ENCODE data around the gene GRIA3. TPM values are rescaled to one million over a fixed set of nuclear protein-coding genes. Genes with fewer than 3 reads are reported as not detected.

Gene GRIA3
- total RNA-seq, 1 experiment from 2014 or later: 1.4 TPM

GRCh38 chrX:123303429-123303828 lies 119.4 kb downstream of the GRIA3 start:
- H3K4me2 ChIP-seq (ENCODE audit: insufficient read depth, insufficient read length, low read length): no peak overlapping the region
- H3K23me2 ChIP-seq (ENCODE audit: insufficient read length, low read depth, low read length, poor library complexity, severe bottlenecking): no peaks in the 10 kb centered on the region
- peaks cover 0 to 71% of the 10 kb centered on the region in 2 experiments; a peak in 3 of 5 replicates for H3K9me3 Mint-ChIP-seq
- H4K91ac ChIP-seq (ENCODE audit: insufficient read length, low read depth, low read length): no peak overlapping the region
- no peak overlapping the region for H2BK12ac ChIP-seq (ENCODE audit: insufficient read length, low read depth, low read length)
- no peaks in the 10 kb centered on the region for H4K20me1 ChIP-seq (ENCODE audit: control insufficient read depth, insufficient read depth, insufficient read length)
- H3K4ac ChIP-seq (ENCODE audit: low read depth, low read length): no peak overlapping the region
- no peaks in the 10 kb centered on the region for H3K36me3 Mint-ChIP-seq (ENCODE audit: insufficient read depth in 1 of 3, low read depth in 3 of 3)
- no peak for DNase-seq
- no peak overlapping the region for H3K27ac Mint-ChIP-seq
- no peak overlapping the region for H4K8ac ChIP-seq (replicated peaks; ENCODE audit: insufficient read length, low read depth, low read length)
- no peak overlapping the region for H3K14ac ChIP-seq (ENCODE audit: insufficient read depth, low read length)
- no CpG with 5 or more reads among the region's 2 CpGs for WGBS (ENCODE audit: extremely low coverage, insufficient read length, low lambda C conversion rate)
- no peak overlapping the region for H2BK5ac ChIP-seq (ENCODE audit: insufficient read length, low read length)
- no peaks in the 10 kb centered on the region for H3K4me1 Mint-ChIP-seq
- no peak overlapping the region for H3K56ac ChIP-seq (ENCODE audit: insufficient read length, low read depth, low read length)
- no peaks in the 10 kb centered on the region for H3K27me3 ChIP-seq (ENCODE audit: insufficient read depth, low read length)
- H3K18ac ChIP-seq (ENCODE audit: insufficient read length, low read depth, low read length): no peak overlapping the region
- peaks cover 2% of the 10 kb centered on the region; the same call in 1 of the 2 replicates for H3K27me3 Mint-ChIP-seq (ENCODE audit: low read depth)
- H3K9me3 ChIP-seq (ENCODE audit: control insufficient read depth, low read depth, low read length): peaks cover 28% of the 10 kb centered on the region
- H3K79me1 ChIP-seq (ENCODE audit: insufficient read depth, low read depth, low read length, poor library complexity, severe bottlenecking): no peaks in the 10 kb centered on the region
- no peak overlapping the region for H2BK20ac ChIP-seq (ENCODE audit: low read depth, low read length, poor library complexity, severe bottlenecking)
- no peak overlapping the region for H2AK5ac ChIP-seq (ENCODE audit: insufficient read length, low read length)
- no peaks in the 10 kb centered on the region for H3K79me2 ChIP-seq (ENCODE audit: insufficient read depth, low read length)
- no peak overlapping the region for H3K4me3 Mint-ChIP-seq
- no peak overlapping the region for H4K5ac ChIP-seq (ENCODE audit: insufficient read length, low read depth, low read length)
- no peak overlapping the region for H2AFZ ChIP-seq (ENCODE audit: low read length)
- H3T11ph ChIP-seq (ENCODE audit: low read length): no peak overlapping the region
- H2BK120ac ChIP-seq (ENCODE audit: low read depth, low read length, poor library complexity, severe bottlenecking): no peak overlapping the region
- H3K27ac ChIP-seq (ENCODE audit: insufficient read length, low read depth, low read length): no peak overlapping the region
- no peak overlapping the region for H2BK15ac ChIP-seq (ENCODE audit: low read depth, low read length)
- no peak overlapping the region for H3K9ac ChIP-seq (ENCODE audit: extremely low read depth, insufficient read length, low read length)
- H3K23ac ChIP-seq (ENCODE audit: insufficient read length, low read depth, low read length): no peak overlapping the region
- no peaks in the 10 kb centered on the region for H3K4me1 ChIP-seq (ENCODE audit: insufficient read depth, low read length)
- no peak for TF ChIP-seq CTCF (conservative IDR thresholded peaks at IDR 0.05)

Data from H9 (cell line).